CD4-positive, alpha-beta T cell treated with Interleukin-1 beta for 1 hour (primary cell): ENCODE results near the gene NPVF.

Experiments used
- DNase-seq, 2 donors: peaks; one replicate each; pipeline ENCODE4 v3.0.0-alpha.2; 2020 to 2022

NPVF gene

GRCh38 chr7:25223206-25223605 is 5.1 kb downstream of the NPVF start:
- no peak for DNase-seq

DNA sequence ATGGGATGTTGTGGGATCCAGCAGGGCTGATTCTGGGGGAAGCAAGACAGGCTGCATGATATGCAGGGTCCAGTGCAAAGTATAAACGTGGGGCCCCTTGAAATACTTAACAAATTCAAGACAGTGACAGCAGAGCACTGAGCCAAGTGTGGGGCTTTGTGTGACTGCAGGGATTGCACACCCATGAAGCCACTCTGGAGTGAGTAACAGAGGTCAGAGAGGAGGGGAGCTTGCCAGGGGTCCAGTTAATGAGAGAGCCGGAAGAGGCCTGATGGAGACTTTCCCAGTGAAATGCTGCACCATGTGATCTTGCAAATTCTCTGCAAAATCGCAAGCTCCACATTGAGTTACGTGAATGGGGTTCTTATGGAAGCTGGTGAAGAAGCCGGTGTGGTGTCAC is 5.6 kb downstream of the NPVF start:
- DNase-seq, result no peak

- DNase-seq, result no peak
Measured at GRCh38 chr7:25221009-25221408, 7.3 kb downstream of the NPVF start.

- no peak for DNase-seq
Measured at GRCh38 chr7:25218191-25218590, 10.1 kb downstream of the NPVF start.

- peak in 1 of 2 donors; percentile 33 for DNase-seq
Measured at GRCh38 chr7:25216837-25217236, 11.4 kb downstream of the NPVF start.

DNA sequence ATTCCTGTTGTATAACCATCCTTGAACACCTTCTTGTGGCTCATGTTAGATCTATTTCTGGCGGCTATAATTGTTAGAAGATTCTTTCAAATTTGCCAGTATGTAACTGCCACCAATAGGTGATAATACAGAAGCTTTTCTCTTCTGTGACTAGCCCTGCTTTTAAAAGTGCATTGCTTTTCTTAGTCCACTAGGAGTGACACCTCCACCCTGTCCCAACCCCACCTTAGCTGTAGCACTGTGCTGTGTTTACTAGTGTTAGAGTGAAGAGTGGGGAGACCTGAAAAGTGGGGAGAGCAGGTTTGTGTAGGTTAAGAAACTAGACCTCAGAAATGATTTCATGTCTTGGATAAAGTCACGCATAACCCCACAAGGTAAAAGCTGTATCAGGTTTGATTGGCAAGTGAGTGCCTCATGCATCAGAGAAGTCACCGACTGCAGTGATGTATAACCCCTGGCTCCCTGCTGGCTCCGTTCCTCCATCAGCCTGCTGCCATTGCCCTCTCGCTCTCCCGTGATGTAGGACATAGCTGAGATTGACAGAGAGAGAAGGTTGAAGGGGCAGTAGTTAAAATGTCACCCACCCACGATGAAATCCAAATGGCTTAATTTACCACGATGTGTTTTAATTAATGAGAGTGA is 12.5 kb downstream of the NPVF start:
- DNase-seq, result no peak

- no peak for DNase-seq
Measured at GRCh38 chr7:25208525-25209221, 19.6 kb downstream of the NPVF start.

- DNase-seq, result no peak
Measured at GRCh38 chr7:25207887-25208286, 20.4 kb downstream of the NPVF start.

DNA sequence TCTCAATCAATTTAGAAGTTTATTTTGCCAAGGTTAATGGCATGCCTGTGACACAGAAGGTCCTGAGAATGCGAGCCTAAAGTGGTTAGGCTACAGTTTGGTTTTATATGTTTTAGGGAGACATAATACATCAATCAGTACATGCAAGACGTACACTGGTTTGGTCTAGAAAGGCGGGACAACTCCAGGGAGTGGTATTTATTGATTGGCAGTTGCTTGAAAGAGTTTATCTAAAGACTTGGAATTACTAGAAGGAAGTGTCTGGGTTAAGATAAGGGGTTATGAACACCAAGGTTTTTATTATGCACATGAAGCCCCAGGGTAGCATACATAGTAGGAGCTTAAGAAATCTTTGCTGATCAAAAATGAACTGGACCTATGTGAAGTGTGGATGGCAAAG is 21.5 kb downstream of the NPVF start:
- no peak for DNase-seq

DNA sequence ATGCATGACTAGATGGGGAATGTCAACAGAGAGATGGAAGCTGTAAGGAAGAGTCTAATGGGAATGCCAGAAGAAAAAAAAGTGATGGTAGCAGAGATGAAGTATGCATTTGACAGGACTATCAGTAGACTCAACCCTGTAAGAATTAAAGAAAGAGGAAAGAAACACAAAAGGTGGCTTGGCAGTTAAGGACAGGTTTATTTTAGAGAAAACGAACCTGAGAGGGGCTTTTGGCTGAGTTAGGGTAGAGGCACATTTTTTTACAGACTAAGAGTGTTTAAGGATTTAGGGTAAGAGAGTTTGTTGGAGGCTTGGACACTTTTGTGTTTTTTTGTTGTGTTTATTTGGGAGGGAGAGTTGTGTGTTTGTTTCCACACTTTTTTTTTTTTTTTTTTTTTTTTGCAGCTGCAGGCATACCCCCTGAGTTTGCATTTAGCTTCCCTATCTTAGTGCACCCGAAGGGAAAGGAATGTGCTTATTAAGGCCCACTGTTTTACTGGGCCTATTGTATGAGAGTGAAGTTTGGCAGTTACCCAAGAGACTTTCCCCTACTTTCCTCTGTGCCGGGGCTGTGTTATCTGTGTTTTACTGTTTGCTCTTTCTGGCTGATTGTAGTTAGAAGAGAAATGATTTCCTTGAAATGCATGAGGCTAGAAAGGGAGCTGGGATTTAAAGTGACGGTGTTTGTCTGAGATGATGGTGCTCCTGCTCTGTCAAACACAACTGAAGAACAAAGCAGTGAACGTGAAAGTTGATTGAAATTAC is 32.0 kb downstream of the NPVF start:
- DNase-seq, result no peak

DNA sequence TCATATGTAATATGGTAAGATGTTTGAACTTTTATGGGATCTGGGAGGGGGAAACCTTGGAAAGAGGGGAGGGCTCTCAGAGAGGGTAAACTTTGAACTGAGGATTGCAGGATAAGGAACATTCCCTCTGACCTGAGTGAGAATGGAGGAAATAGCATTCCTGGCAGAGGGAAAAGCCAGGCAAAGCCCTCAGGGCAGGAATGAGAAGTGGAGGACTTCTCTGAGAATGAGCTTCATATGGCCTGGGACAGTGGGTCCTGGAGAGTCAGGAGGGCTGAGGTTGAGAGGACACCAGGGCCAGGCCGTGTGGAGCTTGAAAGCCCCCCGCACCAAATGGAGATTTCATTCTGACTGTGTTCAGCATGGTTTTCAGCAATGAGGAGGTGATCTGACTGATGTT is 34.2 kb downstream of the NPVF start:
- DNase-seq, result no peak

- DNase-seq, result no peak
Measured at GRCh38 chr7:25192043-25192442, 36.2 kb downstream of the NPVF start.

DNA sequence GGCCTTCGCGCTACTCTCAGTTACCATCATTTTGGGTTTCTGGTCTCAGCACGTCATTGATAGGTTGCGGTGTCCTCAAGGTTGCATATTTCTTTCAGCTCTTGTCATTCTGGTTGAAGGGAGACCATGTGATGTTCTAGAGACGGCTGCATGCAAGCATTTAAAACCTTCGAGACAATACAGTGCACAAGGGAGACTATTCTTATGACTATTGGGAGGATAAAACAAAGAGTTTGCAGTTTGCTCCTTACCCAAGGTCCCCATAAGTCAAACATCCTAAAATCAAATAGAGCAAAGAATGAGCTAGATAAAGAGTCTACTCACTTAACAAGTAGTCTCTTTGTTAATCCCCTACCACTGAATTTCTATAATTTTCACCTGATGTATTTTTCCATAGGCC is 39.1 kb downstream of the NPVF start:
- no peak for DNase-seq

- no peak for DNase-seq
Measured at GRCh38 chr7:25187932-25188331, 40.4 kb downstream of the NPVF start.

- DNase-seq, result no peak
Measured at GRCh38 chr7:25186436-25186835, 41.9 kb downstream of the NPVF start.

- DNase-seq, result no peak
Measured at GRCh38 chr7:25181532-25181931, 46.8 kb downstream of the NPVF start.

DNA sequence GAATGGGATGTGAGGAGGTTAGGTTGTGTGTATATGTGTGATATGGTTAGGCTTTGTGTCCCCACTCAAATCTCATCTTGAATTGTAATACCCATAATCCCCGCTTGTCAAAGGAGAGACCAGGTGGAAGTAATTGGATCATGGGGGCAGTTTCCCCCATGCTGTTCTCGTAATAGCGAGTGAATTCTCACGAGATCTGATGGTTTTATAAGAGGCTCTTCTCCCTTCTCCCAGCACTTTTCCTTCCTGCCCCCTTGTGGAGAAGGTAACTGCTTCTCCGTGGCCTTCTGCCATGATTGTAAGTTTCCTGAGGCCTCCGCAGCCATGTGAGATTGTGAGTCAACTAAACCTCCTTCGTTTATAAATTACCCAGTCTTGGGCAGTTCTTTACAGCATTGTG is 47.3 kb downstream of the NPVF start:
- DNase-seq, result no peak

DNA sequence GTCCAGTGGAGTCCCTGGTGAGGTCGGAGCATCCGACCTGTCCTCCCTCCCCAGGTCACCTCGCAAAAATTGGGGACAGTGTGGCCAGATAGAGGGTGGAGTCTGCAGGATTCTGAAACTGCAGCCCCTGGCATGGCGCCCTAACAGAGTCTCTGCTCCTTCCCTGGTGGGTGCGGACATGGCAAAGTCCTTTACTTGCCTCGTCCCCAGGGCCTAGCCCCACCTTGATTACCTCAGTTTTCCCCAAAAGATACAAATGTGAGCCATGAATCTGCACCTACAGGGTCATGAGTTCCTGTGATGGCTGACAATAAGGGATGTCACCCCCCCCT is 47.7 kb downstream of the NPVF start:
- DNase-seq, result no peak

- DNase-seq, result peak; percentile 94 to 95
Measured at GRCh38 chr7:25179771-25180591, 48.3 kb downstream of the NPVF start.

GRCh38 chr7:25179325-25179724 is 49.0 kb downstream of the NPVF start:
- no peak for DNase-seq
